BJ (cell line): ENCODE data around the gene S100A16. TPM values are rescaled to one million over a fixed set of nuclear protein-coding genes. Genes with fewer than 3 reads are reported as not detected.

ENCODE experiments used
- CTCF ChIA-PET: fragments of 350-600 bp; formaldehyde crosslinking; extraction: SDS; loops from one replicate; lab custom pipeline; 2021; ENCODE audit warnings: antibody characterized with exemption, inconsistent platforms; lab: Yijun Ruan, JAX
- POLR2A ChIA-PET: fragments of 300-600 bp; sonication (Branson Sonifier 250); formaldehyde crosslinking; extraction: SDS; loops from one replicate; lab custom pipeline; 2021; ENCODE audit warnings: antibody characterized with exemption; lab: Charles Lee
- DNase-seq: peaks from one replicate; pipeline ENCODE4 v3.0.0-alpha.2; 2011; ENCODE audit warnings: low read depth
- H3K27me3 ChIP-seq: 2 replicates; pipeline ENCODE4 v1.6.0; 2011; ENCODE audit warnings: low read length; ENCODE audit not compliant: control insufficient read depth, insufficient read depth
- H3K36me3 ChIP-seq: 2 replicates; pipeline ENCODE4 v1.5.1; 2011; ENCODE audit warnings: low read length; ENCODE audit not compliant: control insufficient read depth, insufficient read depth
- H3K4me3 ChIP-seq: 2 replicates; pipeline ENCODE4 v1.5.1; 2011; ENCODE audit warnings: low read depth, mild to moderate bottlenecking, control low read depth, low read length
- polyA plus RNA-seq: library from polyadenylated mRNA; depleted of rRNA; stranded (reverse); fragments of >200 nt; gene quantifications from 2 replicates; pipeline ENCODE4 v1.2.3, GENCODE V29; 2011
- TF ChIP-seq, protein P1 (sequence below): IDR thresholded peaks from 2 replicates; pipeline ENCODE4 v1.5.1; 2011; ENCODE audit warnings: low read depth, mild to moderate bottlenecking, control low read depth, inconsistent platforms, low read length, moderate library complexity; ENCODE audit not compliant: insufficient read depth

The S100A16 gene
- polyA plus RNA-seq, 1 experiment: 699 TPM

DNA sequence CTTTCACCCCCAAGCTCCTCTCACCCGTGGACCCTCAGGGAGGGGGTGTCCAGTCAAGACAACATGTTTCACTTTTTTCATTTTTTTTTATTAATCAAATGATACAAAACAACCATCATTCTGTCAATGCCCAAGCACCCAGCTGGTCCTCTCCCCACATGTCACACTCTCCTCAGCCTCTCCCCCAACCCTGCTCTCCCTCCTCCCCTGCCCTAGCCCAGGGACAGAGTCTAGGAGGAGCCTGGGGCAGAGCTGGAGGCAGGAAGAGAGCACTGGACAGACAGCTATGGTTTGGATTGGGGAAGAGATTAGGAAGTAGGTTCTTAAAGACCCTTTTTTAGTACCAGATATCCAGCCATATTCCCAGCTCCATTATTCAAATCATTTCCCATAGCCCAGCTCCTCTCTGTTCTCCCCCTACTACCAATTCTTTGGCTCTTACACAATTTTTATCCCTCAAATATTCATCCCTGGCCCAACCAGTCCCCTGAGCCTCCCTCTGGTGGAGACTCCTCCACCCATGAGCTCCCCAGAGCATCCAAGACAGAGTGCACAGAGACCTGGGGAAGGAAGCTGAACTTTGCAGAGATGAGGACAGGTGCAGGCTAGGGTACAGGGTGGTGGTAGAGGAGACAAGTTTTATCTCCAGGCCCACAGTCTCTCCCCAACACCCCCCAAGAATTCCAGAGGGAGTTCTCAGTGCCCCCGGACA, 1.4 kb upstream of the S100A16 start:
- no peaks in the 10 kb centered on the region for H3K27me3 ChIP-seq
- 0 out of 2 replicates have a peak, but pooled peaks cover 1% of the 10 kb centered on the region for H3K36me3 ChIP-seq
- TF ChIP-seq, protein P1, sequence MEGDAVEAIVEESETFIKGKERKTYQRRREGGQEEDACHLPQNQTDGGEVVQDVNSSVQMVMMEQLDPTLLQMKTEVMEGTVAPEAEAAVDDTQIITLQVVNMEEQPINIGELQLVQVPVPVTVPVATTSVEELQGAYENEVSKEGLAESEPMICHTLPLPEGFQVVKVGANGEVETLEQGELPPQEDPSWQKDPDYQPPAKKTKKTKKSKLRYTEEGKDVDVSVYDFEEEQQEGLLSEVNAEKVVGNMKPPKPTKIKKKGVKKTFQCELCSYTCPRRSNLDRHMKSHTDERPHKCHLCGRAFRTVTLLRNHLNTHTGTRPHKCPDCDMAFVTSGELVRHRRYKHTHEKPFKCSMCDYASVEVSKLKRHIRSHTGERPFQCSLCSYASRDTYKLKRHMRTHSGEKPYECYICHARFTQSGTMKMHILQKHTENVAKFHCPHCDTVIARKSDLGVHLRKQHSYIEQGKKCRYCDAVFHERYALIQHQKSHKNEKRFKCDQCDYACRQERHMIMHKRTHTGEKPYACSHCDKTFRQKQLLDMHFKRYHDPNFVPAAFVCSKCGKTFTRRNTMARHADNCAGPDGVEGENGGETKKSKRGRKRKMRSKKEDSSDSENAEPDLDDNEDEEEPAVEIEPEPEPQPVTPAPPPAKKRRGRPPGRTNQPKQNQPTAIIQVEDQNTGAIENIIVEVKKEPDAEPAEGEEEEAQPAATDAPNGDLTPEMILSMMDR: peak; percentile 32
- no peak overlapping the region for H3K4me3 ChIP-seq
- CTCF ChIA-PET: interaction anchor here (0.7 to 11.6 kb wide), 10 partner anchors 13 to 1580 kb away, joined by 3 to 194 read pairs (median 4); partner anchors contain the start of genes S100A1 and S100A13
- no peak for DNase-seq
- POLR2A ChIA-PET: interaction anchor here (1.0 to 3.5 kb wide), 2 partner anchors 13 to 19 kb away, joined by 3 to 20 read pairs; partner anchors contain the start of genes CHTOP and S100A13

DNA sequence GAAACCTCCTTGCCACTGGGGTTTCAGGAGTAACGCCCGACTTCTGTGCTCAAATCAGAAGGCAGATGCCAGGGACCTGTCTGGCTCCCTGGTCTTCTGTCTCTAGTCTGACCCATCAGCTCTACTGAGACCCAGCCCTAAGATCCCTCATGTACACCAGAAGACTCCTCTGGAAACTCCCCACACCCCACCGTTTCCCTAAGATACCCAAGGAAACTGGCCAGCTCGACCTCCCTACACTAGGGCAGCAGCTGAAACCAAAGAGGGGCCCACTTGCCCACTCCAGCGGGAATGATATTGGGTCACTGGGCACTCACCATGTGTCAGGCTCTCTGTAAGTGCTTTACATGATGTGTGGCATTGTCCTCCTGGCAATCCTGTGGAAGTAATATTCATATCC, 469 bp upstream of the S100A16 start:
- Histone ChIP-seq H3K36me3 (no peaks in the 10 kb centered on the region), H3K27me3 (no peaks in the 10 kb centered on the region), H3K4me3 (peak overlapping the region; percentile 72)
- ChIA-PET CTCF (interaction anchor here (0.7 to 11.6 kb wide), 8 partner anchors 10 to 1581 kb away, joined by 3 to 194 read pairs (median 6); partner anchors contain the start of genes S100A1 and S100A13), POLR2A (interaction anchor here (3.5 kb wide), 1 partner anchor 14 kb away, joined by 20 read pairs; the partner anchor contains the start of gene S100A13)
- TF ChIP-seq, protein P1: no peak
- DNase-seq: no peak

DNA sequence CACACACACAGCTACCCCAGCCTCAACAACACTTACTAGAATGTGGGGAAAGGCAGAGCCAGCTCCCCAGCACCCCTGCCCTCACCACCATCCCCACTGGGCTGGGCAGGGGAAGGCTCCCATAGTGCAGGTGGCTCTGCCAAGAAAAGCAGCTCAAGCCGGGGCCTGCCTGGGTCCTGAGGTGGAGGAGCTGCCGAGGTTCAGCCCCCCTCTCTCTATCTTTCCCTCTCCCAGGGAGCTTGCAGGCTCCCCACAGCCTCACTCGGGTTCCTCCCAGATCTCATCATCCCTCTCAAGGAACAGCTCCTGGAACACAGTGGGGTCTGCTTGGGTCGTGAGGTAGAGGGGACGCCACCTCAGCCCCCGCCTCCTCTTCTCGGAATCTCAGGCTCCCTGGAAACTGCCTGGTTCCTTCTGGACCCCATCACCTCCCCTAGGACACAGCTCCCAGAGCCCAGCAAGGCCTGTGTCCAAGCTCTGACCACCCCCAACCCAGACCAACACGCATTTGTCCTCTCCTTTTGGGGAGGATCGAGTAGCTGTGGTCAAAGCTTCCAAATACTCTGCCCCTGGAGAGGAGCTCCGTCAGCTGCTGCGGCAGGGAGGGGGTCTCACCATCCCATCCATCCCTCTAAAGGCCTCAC, 704 bp downstream of the S100A16 start:
- H3K4me3 ChIP-seq: peak overlapping the region; percentile 72
- TF ChIP-seq, protein P1: no peak
- CTCF ChIA-PET: interaction anchor here (0.9 to 11.6 kb wide), 8 partner anchors 8 to 146 kb away, joined by 3 to 194 read pairs (median 6); partner anchors contain the start of genes S100A1 and S100A13
- DNase-seq: no peak
- H3K36me3 ChIP-seq: peaks cover 8% of the 10 kb centered on the region
- H3K27me3 ChIP-seq: no peaks in the 10 kb centered on the region
- POLR2A ChIA-PET: interaction anchor here (0.5 to 3.5 kb wide), 4 partner anchors 9 to 61 kb away, joined by 3 to 20 read pairs (median 8); partner anchors contain the start of genes CHTOP and S100A13

DNA sequence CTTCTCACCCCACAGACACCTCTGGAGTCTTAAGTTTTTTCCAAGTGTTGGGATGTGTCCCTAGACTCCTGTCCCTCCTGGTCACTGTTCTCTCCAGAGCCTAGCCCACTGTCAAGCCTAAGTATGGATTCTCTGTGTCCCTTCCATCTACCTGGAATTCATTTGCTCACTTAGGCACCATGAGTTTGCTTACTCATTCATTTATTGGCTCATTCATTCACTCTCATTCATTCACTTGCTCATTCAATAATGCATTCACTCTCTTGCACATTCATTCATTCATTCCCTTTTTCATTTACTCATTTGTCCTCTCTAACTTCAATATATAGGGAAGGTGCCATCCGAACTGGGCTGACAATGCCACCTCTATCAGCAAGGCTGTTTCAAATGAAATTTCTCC, 1.6 kb downstream of the S100A16 start:
- H3K4me3 ChIP-seq: peak overlapping the region; percentile 72
- H3K27me3 ChIP-seq: no peaks in the 10 kb centered on the region
- ChIA-PET POLR2A (interaction anchor here (3.5 kb wide), 1 partner anchor 16 kb away, joined by 20 read pairs; the partner anchor contains the start of gene S100A13), CTCF (interaction anchor here (1.0 to 11.6 kb wide), 8 partner anchors 8 to 101 kb away, joined by 3 to 194 read pairs (median 6); partner anchors contain the start of genes S100A1 and S100A13)
- peaks cover 17% of the 10 kb centered on the region for H3K36me3 ChIP-seq
- TF ChIP-seq, protein P1: no peak
- no peak for DNase-seq
